HG03159 (cell line): ENCODE results near the gene CXXC4.

ENCODE experiments used
- ATAC-seq: cut with Tn5 transposase; IDR thresholded peaks from one replicate; pipeline ENCODE4 v1.9.1; 2021; ENCODE audit warnings: mild to moderate bottlenecking, moderate library complexity; ENCODE audit not compliant: unreplicated experiment

Gene CXXC4

GRCh38 chr4:104490096-104490769, 4.5 kb downstream of the CXXC4 start:
- peak; percentile 43 for ATAC-seq

GRCh38 chr4:104489731-104490095, 5.0 kb downstream of the CXXC4 start:
- ATAC-seq, result no peak

GRCh38 chr4:104488151-104488550, 6.5 kb downstream of the CXXC4 start:
- no peak for ATAC-seq

- ATAC-seq, result no peak
Observed at GRCh38 chr4:104486716-104487504, 7.8 kb downstream of the CXXC4 start.

GRCh38 chr4:104475652-104476051, 19.0 kb downstream of the CXXC4 start:
- no peak for ATAC-seq

GRCh38 chr4:104472766-104473165, 21.9 kb downstream of the CXXC4 start:
- no peak for ATAC-seq

- ATAC-seq, result no peak
Observed at GRCh38 chr4:104470770-104471169, 23.9 kb downstream of the CXXC4 start.

- no peak for ATAC-seq
Observed at GRCh38 chr4:104469794-104470193, 24.9 kb downstream of the CXXC4 start.

GRCh38 chr4:104465619-104466018, 29.1 kb downstream of the CXXC4 start:
- no peak for ATAC-seq

GRCh38 chr4:104465201-104465600, 29.5 kb downstream of the CXXC4 start:
- ATAC-seq, result no peak

GRCh38 chr4:104462641-104463040, 32.1 kb downstream of the CXXC4 start:
- no peak for ATAC-seq

- peak; percentile 69 for ATAC-seq
Observed at GRCh38 chr4:104457308-104457981, 37.2 kb downstream of the CXXC4 start.

GRCh38 chr4:104451573-104451972, 43.1 kb downstream of the CXXC4 start:
- peak; percentile 66 for ATAC-seq

- ATAC-seq, result no peak
Observed at GRCh38 chr4:104449537-104449936, 45.2 kb downstream of the CXXC4 start.

- ATAC-seq, result no peak
Observed at GRCh38 chr4:104447294-104447693, 47.4 kb downstream of the CXXC4 start.

- no peak for ATAC-seq
Observed at GRCh38 chr4:104446431-104447278, 48.0 kb downstream of the CXXC4 start.

GRCh38 chr4:104444685-104445084, 50.0 kb downstream of the CXXC4 start:
- no peak for ATAC-seq

- no peak for ATAC-seq
Observed at GRCh38 chr4:104436542-104436941, 58.2 kb downstream of the CXXC4 start.

- no peak for ATAC-seq
Observed at GRCh38 chr4:104429150-104429741, 65.4 kb downstream of the CXXC4 start.

- ATAC-seq, result no peak
Observed at GRCh38 chr4:104425948-104426347, 68.7 kb downstream of the CXXC4 start.

- no peak for ATAC-seq
Observed at GRCh38 chr4:104424989-104425388, 69.7 kb downstream of the CXXC4 start.
